H9 (cell line): ENCODE data around the gene CTSL. TPM values are rescaled to one million over a fixed set of nuclear protein-coding genes. Genes with fewer than 3 reads are reported as not detected.

Source experiments
- DNase-seq: peaks from one replicate; pipeline ENCODE4 v3.0.0-alpha.2; 2017
- H2AFZ ChIP-seq: one replicate; pipeline ENCODE4 v1.6.1; 2013; ENCODE audit warnings: mild to moderate bottlenecking, low read length, control low read depth, moderate library complexity
- H2AK5ac ChIP-seq: 2 replicates; pipeline ENCODE4 v1.6.1; 2013; ENCODE audit warnings: low read length, control low read depth, mixed read lengths; ENCODE audit not compliant: insufficient read length
- H2BK120ac ChIP-seq: one replicate; pipeline ENCODE4 v1.6.1; 2013; ENCODE audit warnings: low read depth, mild to moderate bottlenecking, low read length, control low read depth, inconsistent platforms; ENCODE audit not compliant: poor library complexity, severe bottlenecking
- H2BK12ac ChIP-seq: 2 replicates; pipeline ENCODE4 v1.6.1; 2013; ENCODE audit warnings: low read length, control low read depth, mixed read lengths, low read depth; ENCODE audit not compliant: insufficient read length
- H2BK15ac ChIP-seq: 2 replicates; pipeline ENCODE4 v1.6.1; 2013; ENCODE audit warnings: low read depth, low read length, control low read depth
- H2BK20ac ChIP-seq: one replicate; pipeline ENCODE4 v1.6.1; 2013; ENCODE audit warnings: low read depth, mild to moderate bottlenecking, low read length, control low read depth, inconsistent platforms; ENCODE audit not compliant: poor library complexity, severe bottlenecking
- H2BK5ac ChIP-seq: 2 replicates; pipeline ENCODE4 v1.6.1; 2013; ENCODE audit warnings: low read length, control low read depth, mixed read lengths; ENCODE audit not compliant: insufficient read length
- H3K14ac ChIP-seq: 2 replicates; pipeline ENCODE4 v1.6.1; 2013; ENCODE audit warnings: low read length, control low read depth; ENCODE audit not compliant: insufficient read depth
- H3K18ac ChIP-seq: 2 replicates; pipeline ENCODE4 v1.6.1; 2013; ENCODE audit warnings: low read depth, mild to moderate bottlenecking, mixed read lengths, low read length, control low read depth; ENCODE audit not compliant: insufficient read length
- H3K23ac ChIP-seq: 2 replicates; pipeline ENCODE4 v1.6.1; 2013; ENCODE audit warnings: low read length, control low read depth, mixed read lengths, low read depth; ENCODE audit not compliant: insufficient read length
- H3K23me2 ChIP-seq: 2 replicates; pipeline ENCODE4 v1.6.1; 2013; ENCODE audit warnings: low read depth, mild to moderate bottlenecking, mixed read lengths, low read length, control low read depth; ENCODE audit not compliant: insufficient read length, poor library complexity, severe bottlenecking
- H3K27ac ChIP-seq: 2 replicates; pipeline ENCODE4 v1.5.1; 2013; ENCODE audit warnings: low read length, control low read depth, mixed read lengths, low read depth; ENCODE audit not compliant: insufficient read length
- H3K27me3 ChIP-seq: 2 replicates; pipeline ENCODE4 v1.6.1; 2013; ENCODE audit warnings: low read length, control low read depth, inconsistent platforms; ENCODE audit not compliant: insufficient read depth
- H3K4ac ChIP-seq: 2 replicates; pipeline ENCODE4 v1.6.1; 2013; ENCODE audit warnings: low read depth, mild to moderate bottlenecking, control low read depth, inconsistent platforms, low read length, moderate library complexity
- H3K4me1 ChIP-seq: 2 replicates; pipeline ENCODE4 v1.6.1; 2013; ENCODE audit warnings: low read length, control low read depth, inconsistent platforms; ENCODE audit not compliant: insufficient read depth
- H3K4me2 ChIP-seq: 2 replicates; pipeline ENCODE4 v1.6.1; 2013; ENCODE audit warnings: low read length, control low read depth, mixed read lengths; ENCODE audit not compliant: insufficient read length, insufficient read depth
- H3K56ac ChIP-seq: 2 replicates; pipeline ENCODE4 v1.6.1; 2013; ENCODE audit warnings: low read depth, mild to moderate bottlenecking, mixed read lengths, low read length, control low read depth; ENCODE audit not compliant: insufficient read length
- H3K79me1 ChIP-seq: 2 replicates; pipeline ENCODE4 v1.6.1; 2013; ENCODE audit warnings: low read depth, mild to moderate bottlenecking, moderate library complexity, low read length, control low read depth, inconsistent platforms; ENCODE audit not compliant: insufficient read depth, poor library complexity, severe bottlenecking
- H3K79me2 ChIP-seq: 2 replicates; pipeline ENCODE4 v1.6.1; 2013; ENCODE audit warnings: low read length, control low read depth, inconsistent platforms; ENCODE audit not compliant: insufficient read depth
- H3K9ac ChIP-seq: 2 replicates; pipeline ENCODE4 v1.6.1; 2013; ENCODE audit warnings: low read length, control low read depth, mixed read lengths; ENCODE audit not compliant: insufficient read length; ENCODE audit errors: extremely low read depth
- H3K9me3 ChIP-seq: one replicate; pipeline ENCODE4 v1.6.1; 2013; ENCODE audit warnings: low read depth, low read length, inconsistent platforms; ENCODE audit not compliant: control insufficient read depth
- H3T11ph ChIP-seq: one replicate; pipeline ENCODE4 v1.6.1; 2013; ENCODE audit warnings: mild to moderate bottlenecking, low read length, control low read depth, inconsistent platforms
- H4K20me1 ChIP-seq: one replicate; pipeline ENCODE4 v1.6.1; 2013; ENCODE audit not compliant: control insufficient read depth, insufficient read length, insufficient read depth
- H4K5ac ChIP-seq: 2 replicates; pipeline ENCODE4 v1.6.1; 2013; ENCODE audit warnings: low read depth, mild to moderate bottlenecking, mixed read lengths, low read length, control low read depth; ENCODE audit not compliant: insufficient read length
- H4K8ac ChIP-seq: replicated peaks from 2 replicates; pipeline ENCODE4 v1.6.1; 2013; ENCODE audit warnings: low read length, control low read depth, mixed read lengths, low read depth; ENCODE audit not compliant: insufficient read length
- H4K91ac ChIP-seq: 2 replicates; pipeline ENCODE4 v1.6.1; 2013; ENCODE audit warnings: low read depth, mild to moderate bottlenecking, moderate library complexity, mixed read lengths, low read length, control low read depth; ENCODE audit not compliant: insufficient read length
- H3K27ac Mint-ChIP-seq, 3 experiments: 2 replicates in 2 of 3; 3 replicates in 1 of 3; pipeline ENCODE4 v1.8.0; 2020 to 2021; ENCODE audit warnings: mixed read lengths in 3 of 3, mild to moderate bottlenecking in 1 of 3, moderate library complexity in 1 of 3
- H3K27me3 Mint-ChIP-seq: 2 replicates; pipeline ENCODE4 v1.8.0; 2021; ENCODE audit warnings: low read depth, mild to moderate bottlenecking, moderate library complexity, mixed read lengths
- H3K36me3 Mint-ChIP-seq, 3 experiments: 2 replicates in 2 of 3; 3 replicates in 1 of 3; pipeline ENCODE4 v1.8.0; 2020 to 2021; ENCODE audit warnings: low read depth in 3 of 3, mixed read lengths in 3 of 3; ENCODE audit not compliant: insufficient read depth in 1 of 3
- H3K4me1 Mint-ChIP-seq, 2 experiments: 2 replicates each; pipeline ENCODE4 v1.8.0; 2020; ENCODE audit warnings: mixed read lengths in 2 of 2
- H3K4me3 Mint-ChIP-seq, 2 experiments: 2 replicates in 1 of 2; 3 replicates in 1 of 2; pipeline ENCODE4 v1.8.0; 2020 to 2021; ENCODE audit warnings: mild to moderate bottlenecking in 2 of 2, mixed read lengths in 2 of 2, moderate library complexity in 1 of 2
- H3K9me3 Mint-ChIP-seq, 2 experiments: 2 replicates in 1 of 2; 3 replicates in 1 of 2; pipeline ENCODE4 v1.8.0; 2020; ENCODE audit warnings: mild to moderate bottlenecking in 2 of 2, mixed read lengths in 2 of 2, moderate library complexity in 1 of 2
- WGBS: extraction: QIAGEN DNeasy Blood & Tissue Kit; methylation state at CpG from one replicate; pipeline ENCODE4 v1.1.7; 2013; ENCODE audit warnings: missing lambda C conversion rate, low lambda C conversion rate, mixed read lengths; ENCODE audit not compliant: insufficient read length; ENCODE audit errors: extremely low coverage; 5-methylcytosine and 5-hydroxymethylcytosine counted together
- total RNA-seq: library from RNA; stranded (reverse); gene quantifications from 2 replicates; pipeline ENCODE4 v1.2.1, GENCODE V29; 2021
- TF ChIP-seq, protein P1 (sequence below): fragments of 200-600 bp; sonication (generic); conservative IDR thresholded peaks from 3 replicates; pipeline ENCODE4 v1.8.0; 2021; ENCODE audit warnings: antibody characterized with exemption, mild to moderate bottlenecking

The CTSL gene
- total RNA-seq, 1 experiment from 2014 or later, result 28.9 TPM

DNA sequence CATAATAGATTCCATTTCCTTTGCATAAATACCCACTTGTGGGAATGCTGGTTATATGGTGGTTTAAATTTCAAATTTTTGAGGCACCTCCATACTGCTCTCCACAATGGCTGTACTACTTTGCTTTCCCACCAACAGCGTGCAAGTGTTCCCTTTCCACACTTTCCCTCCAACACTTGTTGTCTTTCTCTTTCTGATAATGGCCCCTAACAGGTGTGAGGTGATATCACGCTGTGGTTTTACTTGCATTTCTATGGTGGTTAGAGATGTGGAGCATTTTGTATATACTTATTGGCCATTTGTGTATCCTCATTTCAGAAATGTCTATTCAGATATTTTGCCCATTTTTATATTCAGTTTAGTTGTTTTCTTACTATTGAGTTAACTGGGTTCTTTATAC is 34.6 kb downstream of the CTSL start:
- Mint-ChIP-seq H3K36me3 (peaks cover 6 to 14% (median 10%) of the 10 kb centered on the region in 3 experiments; a peak in 6 of 7 replicates), H3K9me3 (peaks cover 16 to 18% of the 10 kb centered on the region in 2 experiments), H3K27ac (no peak overlapping the region), H3K4me3 (no peak overlapping the region), H3K27me3 (peaks cover 3% of the 10 kb centered on the region), H3K4me1 (peaks cover 21% of the 10 kb centered on the region in 2 experiments)
- H2BK15ac ChIP-seq, result no peak overlapping the region
- no peaks in the 10 kb centered on the region for H4K20me1 ChIP-seq
- no peaks in the 10 kb centered on the region for H3K27me3 ChIP-seq
- no peaks in the 10 kb centered on the region for H3K9me3 ChIP-seq
- no peaks in the 10 kb centered on the region for H3K79me1 ChIP-seq
- no peak overlapping the region for H2BK12ac ChIP-seq
- no peak overlapping the region for H2AFZ ChIP-seq
- no peak overlapping the region for H3K18ac ChIP-seq
- H4K8ac ChIP-seq, result no peak overlapping the region
- no peak overlapping the region for H3K9ac ChIP-seq
- peaks cover 3% of the 10 kb centered on the region; the same call in 1 of the 2 replicates for H3K4me1 ChIP-seq
- H3K23me2 ChIP-seq, result no peaks in the 10 kb centered on the region
- no peak overlapping the region for H3K14ac ChIP-seq
- WGBS, result no CpG with 5 or more reads among the region's 2 CpGs
- no peak overlapping the region for H3T11ph ChIP-seq
- no peak overlapping the region for H3K4me2 ChIP-seq
- H3K27ac ChIP-seq, result no peak overlapping the region
- no peaks in the 10 kb centered on the region for H3K79me2 ChIP-seq
- no peak for DNase-seq
- H3K23ac ChIP-seq, result no peak overlapping the region
- no peak overlapping the region for H3K56ac ChIP-seq
- H3K4ac ChIP-seq, result no peak overlapping the region
- TF ChIP-seq, protein P1, sequence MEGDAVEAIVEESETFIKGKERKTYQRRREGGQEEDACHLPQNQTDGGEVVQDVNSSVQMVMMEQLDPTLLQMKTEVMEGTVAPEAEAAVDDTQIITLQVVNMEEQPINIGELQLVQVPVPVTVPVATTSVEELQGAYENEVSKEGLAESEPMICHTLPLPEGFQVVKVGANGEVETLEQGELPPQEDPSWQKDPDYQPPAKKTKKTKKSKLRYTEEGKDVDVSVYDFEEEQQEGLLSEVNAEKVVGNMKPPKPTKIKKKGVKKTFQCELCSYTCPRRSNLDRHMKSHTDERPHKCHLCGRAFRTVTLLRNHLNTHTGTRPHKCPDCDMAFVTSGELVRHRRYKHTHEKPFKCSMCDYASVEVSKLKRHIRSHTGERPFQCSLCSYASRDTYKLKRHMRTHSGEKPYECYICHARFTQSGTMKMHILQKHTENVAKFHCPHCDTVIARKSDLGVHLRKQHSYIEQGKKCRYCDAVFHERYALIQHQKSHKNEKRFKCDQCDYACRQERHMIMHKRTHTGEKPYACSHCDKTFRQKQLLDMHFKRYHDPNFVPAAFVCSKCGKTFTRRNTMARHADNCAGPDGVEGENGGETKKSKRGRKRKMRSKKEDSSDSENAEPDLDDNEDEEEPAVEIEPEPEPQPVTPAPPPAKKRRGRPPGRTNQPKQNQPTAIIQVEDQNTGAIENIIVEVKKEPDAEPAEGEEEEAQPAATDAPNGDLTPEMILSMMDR, result no peak
- H2BK20ac ChIP-seq, result no peak overlapping the region
- no peak overlapping the region for H4K5ac ChIP-seq
- no peak overlapping the region for H2AK5ac ChIP-seq
- no peak overlapping the region for H2BK5ac ChIP-seq
- no peak overlapping the region for H4K91ac ChIP-seq
- no peak overlapping the region for H2BK120ac ChIP-seq
